ENCODE data around the gene NUDT21. TPM values are rescaled to one million over a fixed set of nuclear protein-coding genes. Genes with fewer than 3 reads are reported as not detected.

NUDT21 gene
- total RNA-seq, 1 donor from 2014 or later = 105 TPM

- Mint-ChIP-seq H3K36me3 (ENCODE audit: unreplicated experiment) (peaks cover 64% of the 10 kb centered on the region), H3K9me3 (ENCODE audit: unreplicated experiment) (peaks cover 3% of the 10 kb centered on the region), H3K4me3 (ENCODE audit: unreplicated experiment) (no peak overlapping the region), H3K27ac (ENCODE audit: unreplicated experiment) (no peak overlapping the region), H3K27me3 (ENCODE audit: unreplicated experiment) (no peaks in the 10 kb centered on the region), H3K4me1 (ENCODE audit: unreplicated experiment) (peaks cover 5% of the 10 kb centered on the region)
- DNase-seq (ENCODE audit: extremely low spot score, unreplicated experiment) = no peak
- no peak for TF ChIP-seq CTCF (IDR thresholded peaks at IDR 0.05)
Measured at GRCh38 chr16:56389554-56389953, 61.6 kb downstream of the NUDT21 start.

- DNase-seq (ENCODE audit: extremely low spot score, unreplicated experiment) = no peak
- Mint-ChIP-seq H3K4me3 (ENCODE audit: unreplicated experiment) (no peak overlapping the region), H3K27ac (ENCODE audit: unreplicated experiment) (no peak overlapping the region), H3K9me3 (ENCODE audit: unreplicated experiment) (peaks cover 3% of the 10 kb centered on the region), H3K36me3 (ENCODE audit: unreplicated experiment) (peaks cover 68% of the 10 kb centered on the region), H3K4me1 (ENCODE audit: unreplicated experiment) (peaks cover 10% of the 10 kb centered on the region), H3K27me3 (ENCODE audit: unreplicated experiment) (no peaks in the 10 kb centered on the region)
- TF ChIP-seq CTCF (IDR thresholded peaks at IDR 0.05) = no peak
Measured at GRCh38 chr16:56388209-56388608, 62.9 kb downstream of the NUDT21 start.

- no peak for DNase-seq (ENCODE audit: extremely low spot score, unreplicated experiment)
- Mint-ChIP-seq H3K27ac (ENCODE audit: unreplicated experiment) (no peak overlapping the region), H3K9me3 (ENCODE audit: unreplicated experiment) (peaks cover 4% of the 10 kb centered on the region), H3K27me3 (ENCODE audit: unreplicated experiment) (no peaks in the 10 kb centered on the region), H3K36me3 (ENCODE audit: unreplicated experiment) (peaks cover 69% of the 10 kb centered on the region), H3K4me1 (ENCODE audit: unreplicated experiment) (peaks cover 14% of the 10 kb centered on the region), H3K4me3 (ENCODE audit: unreplicated experiment) (no peak overlapping the region)
- TF ChIP-seq CTCF (IDR thresholded peaks at IDR 0.05) = no peak
Measured at GRCh38 chr16:56387396-56387795, 63.7 kb downstream of the NUDT21 start.

- H3K36me3 Mint-ChIP-seq (ENCODE audit: unreplicated experiment) = peaks cover 71% of the 10 kb centered on the region
Measured at GRCh38 chr16:56384074-56384721, 66.9 kb downstream of the NUDT21 start.

More at GRCh38 chr16:56384074-56384721, 66.9 kb downstream of the NUDT21 start:
- DNase-seq (ENCODE audit: extremely low spot score, unreplicated experiment) = no peak
- H3K27me3 Mint-ChIP-seq (ENCODE audit: unreplicated experiment) = no peaks in the 10 kb centered on the region
- TF ChIP-seq CTCF (IDR thresholded peaks at IDR 0.05) = no peak
- H3K27ac Mint-ChIP-seq (ENCODE audit: unreplicated experiment) = no peak overlapping the region
- H3K4me3 Mint-ChIP-seq (ENCODE audit: unreplicated experiment) = no peak overlapping the region
- H3K9me3 Mint-ChIP-seq (ENCODE audit: unreplicated experiment) = peaks cover 18% of the 10 kb centered on the region
- peaks cover 8% of the 10 kb centered on the region for H3K4me1 Mint-ChIP-seq (ENCODE audit: unreplicated experiment)

Measured in osteocyte (in vitro differentiated cells).